GM19395 (cell line): ENCODE results near the gene FAM53A.

Experiments used
- ATAC-seq: cut with Tn5 transposase; IDR thresholded peaks from one replicate; pipeline ENCODE4 v1.9.1; 2021; ENCODE audit warnings: mild to moderate bottlenecking, moderate library complexity; ENCODE audit not compliant: unreplicated experiment

Gene FAM53A

GRCh38 chr4:1661695-1662094 lies 22.4 kb downstream of the FAM53A start:
- ATAC-seq: no peak

- no peak for ATAC-seq
These were observed 23.0 kb downstream of the FAM53A start for GRCh38 chr4:1660948-1661677.

GRCh38 chr4:1659104-1660043 lies 24.7 kb downstream of the FAM53A start:
- ATAC-seq: no peak

GRCh38 chr4:1658581-1658980 lies 25.5 kb downstream of the FAM53A start:
- ATAC-seq: no peak

- no peak for ATAC-seq
These were observed 26.0 kb downstream of the FAM53A start for GRCh38 chr4:1658146-1658545.

- ATAC-seq: no peak
These were observed 27.1 kb downstream of the FAM53A start for GRCh38 chr4:1656986-1657385.

- ATAC-seq: no peak
These were observed 28.0 kb downstream of the FAM53A start for GRCh38 chr4:1656132-1656531.

- no peak for ATAC-seq
These were observed 28.4 kb downstream of the FAM53A start for GRCh38 chr4:1655676-1656075.

GRCh38 chr4:1655081-1655480 lies 29.0 kb downstream of the FAM53A start:
- ATAC-seq: no peak

- ATAC-seq: no peak
These were observed 29.7 kb downstream of the FAM53A start for GRCh38 chr4:1654216-1654955.

- no peak for ATAC-seq
These were observed 30.3 kb downstream of the FAM53A start for GRCh38 chr4:1653776-1654175.

- no peak for ATAC-seq
These were observed 32.0 kb downstream of the FAM53A start for GRCh38 chr4:1652088-1652487.

GRCh38 chr4:1651609-1652008 lies 32.5 kb downstream of the FAM53A start:
- no peak for ATAC-seq

- no peak for ATAC-seq
These were observed 35.2 kb downstream of the FAM53A start for GRCh38 chr4:1648962-1649361.

- ATAC-seq: no peak
These were observed 36.7 kb downstream of the FAM53A start for GRCh38 chr4:1647432-1647831.

- ATAC-seq: no peak
These were observed 37.4 kb downstream of the FAM53A start for GRCh38 chr4:1646690-1647089.

GRCh38 chr4:1644891-1645657 lies 39.0 kb downstream of the FAM53A start:
- ATAC-seq: no peak

- ATAC-seq: no peak
These were observed 40.0 kb downstream of the FAM53A start for GRCh38 chr4:1643971-1644735.

- no peak for ATAC-seq
These were observed 41.7 kb downstream of the FAM53A start for GRCh38 chr4:1642196-1642951.
